ENCODE measurements around the gene SLC25A15.
"Not testable (repeated sequence)": the region's sequence is repeated elsewhere in the genome, so short reads cannot be mapped to it uniquely, and the experiment has no call there.

SLC25A15 gene

DNA sequence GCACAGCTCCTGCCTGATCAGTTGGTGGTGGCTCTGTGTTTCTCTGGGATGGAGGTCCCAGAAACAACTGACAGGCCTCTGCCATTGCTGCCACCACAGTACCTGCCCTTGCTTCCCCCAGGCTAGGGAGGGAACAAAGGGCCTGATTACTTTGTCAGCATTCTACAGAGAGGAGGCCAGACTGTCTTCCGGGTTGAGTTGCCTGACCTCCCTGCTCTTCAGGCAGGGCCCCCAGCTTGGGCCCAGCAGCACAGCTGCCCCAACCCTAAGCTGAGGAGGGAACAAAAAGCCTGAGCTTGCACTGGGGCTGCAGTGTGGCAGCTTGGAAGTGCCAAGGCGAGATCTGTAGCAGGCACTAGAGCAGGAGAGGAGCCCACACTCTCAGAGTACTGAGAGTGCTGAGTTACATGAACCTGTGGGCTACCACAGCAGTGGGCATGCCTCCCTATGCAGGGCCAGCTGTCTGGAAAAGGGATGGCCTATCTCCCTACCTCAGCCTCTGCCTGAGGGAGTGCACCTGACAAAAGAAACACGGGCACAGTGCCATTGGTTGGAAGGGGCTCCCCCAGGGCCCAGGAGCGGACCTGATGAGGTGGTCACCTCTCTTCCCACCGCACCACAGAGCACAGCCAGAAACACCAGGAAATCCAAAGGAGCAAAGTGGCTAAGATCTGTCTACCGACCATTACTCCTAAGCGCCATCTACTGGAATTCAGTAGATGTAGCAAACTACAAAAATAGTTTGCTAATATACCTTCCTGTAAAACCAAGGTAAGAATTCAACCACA lies 24.4 kb downstream of the SLC25A15 start:
- peak; percentile 24 for DNase-seq (ENCODE audit: low spot score)

DNA sequence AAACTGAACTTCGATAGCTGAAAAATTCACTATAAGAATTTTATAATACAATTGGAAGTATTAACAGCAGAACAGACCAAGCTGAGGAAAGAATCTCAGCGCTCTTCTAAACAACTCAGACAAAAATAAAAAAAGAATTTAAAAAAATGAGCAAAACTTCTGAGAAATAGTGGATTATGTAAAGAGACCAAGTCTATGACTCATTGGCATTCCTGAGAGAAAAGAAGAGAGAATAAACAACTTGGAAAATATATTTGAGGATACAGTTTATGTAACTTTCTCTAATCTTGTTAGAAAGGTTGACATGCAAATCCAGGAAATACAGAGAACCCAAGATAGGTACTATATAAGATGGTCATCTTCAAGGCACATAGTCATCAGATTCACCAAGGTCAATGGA lies 25.4 kb downstream of the SLC25A15 start:
- DNase-seq (ENCODE audit: low spot score): no peak

- DNase-seq (ENCODE audit: low spot score): no peak
Observed at GRCh38 chr13:40818926-40819325, 29.5 kb downstream of the SLC25A15 start.

DNA sequence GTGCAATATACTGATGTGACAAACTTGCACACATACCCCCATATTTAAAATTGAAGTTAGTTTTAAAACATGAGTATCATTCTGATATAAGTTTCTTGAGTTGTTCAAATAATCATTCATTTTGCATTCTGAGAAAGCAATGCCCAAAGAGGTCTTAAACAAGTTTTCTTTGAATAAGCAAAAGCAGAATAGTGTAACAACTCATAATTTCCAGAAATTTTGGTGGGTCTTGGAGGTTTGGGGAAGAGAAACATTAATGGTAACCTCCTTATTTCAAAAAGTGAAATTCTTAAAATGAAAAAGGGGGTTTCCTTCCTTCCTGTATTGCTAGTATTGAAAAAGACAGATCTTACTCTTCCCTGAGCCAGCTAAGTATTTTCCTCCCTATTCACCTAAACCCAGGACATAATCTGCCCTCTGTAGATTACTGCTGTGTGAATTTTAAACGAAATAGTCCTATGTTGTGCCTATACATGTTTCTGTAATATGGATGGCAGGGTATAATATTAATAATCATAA lies 30.4 kb downstream of the SLC25A15 start:
- no peak for DNase-seq (ENCODE audit: low spot score)

DNA sequence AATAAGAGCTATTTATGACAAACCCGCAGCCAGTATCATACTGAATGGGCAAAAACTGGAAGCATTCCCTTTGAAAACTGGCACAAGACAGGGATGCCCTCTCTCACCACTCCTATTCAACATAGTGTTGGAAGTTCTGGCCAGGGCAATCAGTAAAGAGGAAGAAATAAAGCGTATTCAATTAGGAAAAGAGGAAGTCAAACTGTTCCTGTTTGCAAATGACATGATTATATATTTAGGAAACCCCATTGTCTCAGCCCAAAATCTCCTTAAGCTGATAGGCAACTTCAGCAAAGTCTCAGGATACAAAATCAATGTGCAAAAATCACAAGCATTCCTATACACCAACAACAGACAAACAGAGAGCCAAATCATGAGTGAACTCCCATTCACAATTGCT lies 50.3 kb downstream of the SLC25A15 start:
- DNase-seq (ENCODE audit: low spot score): not testable (repeated sequence)

GRCh38 chr13:40840955-40841354 lies 51.5 kb downstream of the SLC25A15 start:
- not testable (repeated sequence) for DNase-seq (ENCODE audit: low spot score)
